HepG2 (cell line): ENCODE measurements around the gene CTNND2.

Experiments
- SNAI1 ChIP-seq: sonication (generic); formaldehyde crosslinking; IDR thresholded peaks from 2 replicates; pipeline ENCODE4 v1.5.0; 2020; ENCODE audit warnings: mild to moderate bottlenecking, missing genetic modification reagents, borderline replicate concordance
- ZNF589 ChIP-seq: sonication (generic); formaldehyde crosslinking; conservative IDR thresholded peaks from 2 replicates; pipeline ENCODE4 v1.8.0; 2022; ENCODE audit warnings: mild to moderate bottlenecking, moderate library complexity, missing genetic modification reagents
- TF ChIP-seq, protein P1 (sequence below): sonication (generic); formaldehyde crosslinking; IDR thresholded peaks from 2 replicates; pipeline ENCODE4 v1.5.0; 2020; ENCODE audit warnings: mild to moderate bottlenecking, missing genetic modification reagents, moderate library complexity

DNA sequence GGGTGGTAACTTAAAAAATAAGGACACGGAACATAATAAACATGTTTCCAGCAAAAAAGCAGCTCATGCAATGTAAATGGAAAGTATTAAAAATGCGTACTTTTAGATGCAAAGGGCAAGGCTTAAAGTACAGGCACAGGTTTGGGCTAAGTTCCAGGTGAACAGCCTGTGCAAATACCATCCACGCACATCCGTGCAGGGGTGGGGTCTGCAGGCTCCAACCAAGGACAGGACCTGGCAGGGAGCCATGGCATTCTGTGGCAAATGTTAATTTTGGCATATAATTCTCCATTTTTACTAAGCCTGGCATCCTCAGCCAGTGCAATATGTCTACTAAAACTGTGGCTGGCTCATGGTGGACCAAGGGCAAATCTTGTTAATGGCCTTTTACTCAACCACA lies 777.4 kb downstream of the CTNND2 start:
- TF ChIP-seq SNAI1 (CRISPR knock-in tag): no peak
- TF ChIP-seq ZNF589 (CRISPR knock-in tag): no peak
- TF ChIP-seq, protein P1, sequence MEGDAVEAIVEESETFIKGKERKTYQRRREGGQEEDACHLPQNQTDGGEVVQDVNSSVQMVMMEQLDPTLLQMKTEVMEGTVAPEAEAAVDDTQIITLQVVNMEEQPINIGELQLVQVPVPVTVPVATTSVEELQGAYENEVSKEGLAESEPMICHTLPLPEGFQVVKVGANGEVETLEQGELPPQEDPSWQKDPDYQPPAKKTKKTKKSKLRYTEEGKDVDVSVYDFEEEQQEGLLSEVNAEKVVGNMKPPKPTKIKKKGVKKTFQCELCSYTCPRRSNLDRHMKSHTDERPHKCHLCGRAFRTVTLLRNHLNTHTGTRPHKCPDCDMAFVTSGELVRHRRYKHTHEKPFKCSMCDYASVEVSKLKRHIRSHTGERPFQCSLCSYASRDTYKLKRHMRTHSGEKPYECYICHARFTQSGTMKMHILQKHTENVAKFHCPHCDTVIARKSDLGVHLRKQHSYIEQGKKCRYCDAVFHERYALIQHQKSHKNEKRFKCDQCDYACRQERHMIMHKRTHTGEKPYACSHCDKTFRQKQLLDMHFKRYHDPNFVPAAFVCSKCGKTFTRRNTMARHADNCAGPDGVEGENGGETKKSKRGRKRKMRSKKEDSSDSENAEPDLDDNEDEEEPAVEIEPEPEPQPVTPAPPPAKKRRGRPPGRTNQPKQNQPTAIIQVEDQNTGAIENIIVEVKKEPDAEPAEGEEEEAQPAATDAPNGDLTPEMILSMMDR (CRISPR knock-in tag): no peak
